HAP-1 (cell line): Measurements from ENCODE around the gene SHISAL1.

ENCODE experiments used
- DNase-seq, 2 experiments: peaks; one replicate each; pipeline ENCODE4 v3.0.0-alpha.2; 2016 to 2020; ENCODE audit warnings: low spot score in 2 of 2
- H3K27me3 ChIP-seq: fragments of 250-450 bp; sonication (Bioruptor Pico); 2 replicates; pipeline ENCODE4 v1.5.1; 2020; ENCODE audit warnings: low read depth, mild to moderate bottlenecking, moderate library complexity
- H3K36me3 ChIP-seq: fragments of 250-450 bp; sonication (Bioruptor Pico); replicated peaks from 2 replicates; pipeline ENCODE4 v1.5.1; 2020; ENCODE audit warnings: mild to moderate bottlenecking
- H3K4me1 ChIP-seq: fragments of 250-450 bp; sonication (Bioruptor Pico); 2 replicates; pipeline ENCODE4 v1.5.1; 2020; ENCODE audit warnings: mild to moderate bottlenecking
- H3K4me3 ChIP-seq: fragments of 250-450 bp; sonication (Bioruptor Pico); 2 replicates; pipeline ENCODE4 v1.5.1; 2020; ENCODE audit warnings: mild to moderate bottlenecking, moderate library complexity
- H3K9me3 ChIP-seq: fragments of 250-450 bp; sonication (Bioruptor Pico); 2 replicates; pipeline ENCODE4 v1.5.1; 2020; ENCODE audit warnings: mild to moderate bottlenecking, moderate library complexity
- in situ Hi-C: fragments of 300-500 bp; cut with MboI; formaldehyde crosslinking; loops from 3 replicates; pipeline ENCODE4 v1.14.3; 2020; ENCODE audit warnings: low sequenced_read_pairs, inconsistent platforms, mixed read lengths

The SHISAL1 gene

GRCh38 chr22:44219101-44219870 is 93.5 kb downstream of the SHISAL1 start:
- no peaks in the 10 kb centered on the region for H3K27me3 ChIP-seq
- no peak overlapping the region for H3K4me3 ChIP-seq
- no peaks in the 10 kb centered on the region for H3K4me1 ChIP-seq
- no peaks in the 10 kb centered on the region for H3K36me3 ChIP-seq
- in situ Hi-C loops: no loop called here
- no peak for DNase-seq
- H3K9me3 ChIP-seq: 0 out of 2 replicates have a peak, but pooled peaks cover 2% of the 10 kb centered on the region

GRCh38 chr22:44218071-44218470 is 94.7 kb downstream of the SHISAL1 start:
- in situ Hi-C loops: no loop called here
- no peak for DNase-seq

GRCh38 chr22:44217346-44217745 is 95.4 kb downstream of the SHISAL1 start:
- Histone ChIP-seq H3K27me3 (no peaks in the 10 kb centered on the region), H3K4me1 (no peaks in the 10 kb centered on the region), H3K36me3 (no peaks in the 10 kb centered on the region), H3K9me3 (0 out of 2 replicates have a peak, but pooled peaks cover 2% of the 10 kb centered on the region), H3K4me3 (no peak overlapping the region)
- no peak for DNase-seq
- in situ Hi-C loops: no loop called here

More at GRCh38 chr22:44218071-44218470, 94.7 kb downstream of the SHISAL1 start:
- Histone ChIP-seq H3K27me3 (no peaks in the 10 kb centered on the region), H3K4me3 (no peak overlapping the region), H3K36me3 (no peaks in the 10 kb centered on the region), H3K9me3 (0 out of 2 replicates have a peak, but pooled peaks cover 2% of the 10 kb centered on the region), H3K4me1 (no peaks in the 10 kb centered on the region)

GRCh38 chr22:44215287-44215686 is 97.5 kb downstream of the SHISAL1 start:
- no peaks in the 10 kb centered on the region for H3K4me1 ChIP-seq
- DNase-seq: no peak
- no peaks in the 10 kb centered on the region for H3K36me3 ChIP-seq
- in situ Hi-C loops: no loop called here
- 0 out of 2 replicates have a peak, but pooled peaks cover 2% of the 10 kb centered on the region for H3K9me3 ChIP-seq
- H3K4me3 ChIP-seq: no peak overlapping the region
- H3K27me3 ChIP-seq: no peaks in the 10 kb centered on the region

- Histone ChIP-seq H3K27me3 (no peaks in the 10 kb centered on the region), H3K4me3 (no peak overlapping the region), H3K4me1 (no peaks in the 10 kb centered on the region), H3K9me3 (0 out of 2 replicates have a peak, but pooled peaks cover 2% of the 10 kb centered on the region), H3K36me3 (no peaks in the 10 kb centered on the region)
- no peak for DNase-seq
- in situ Hi-C loops: no loop called here
Measured at GRCh38 chr22:44214764-44215163, 98.0 kb downstream of the SHISAL1 start.

GRCh38 chr22:44214187-44214586 is 98.6 kb downstream of the SHISAL1 start:
- Histone ChIP-seq H3K4me1 (no peaks in the 10 kb centered on the region), H3K27me3 (no peaks in the 10 kb centered on the region), H3K4me3 (no peak overlapping the region), H3K9me3 (0 out of 2 replicates have a peak, but pooled peaks cover 2% of the 10 kb centered on the region), H3K36me3 (no peaks in the 10 kb centered on the region)
- no peak for DNase-seq
- in situ Hi-C loops: no loop called here

GRCh38 chr22:44213489-44214043 is 99.2 kb downstream of the SHISAL1 start:
- Histone ChIP-seq H3K36me3 (no peaks in the 10 kb centered on the region), H3K27me3 (no peaks in the 10 kb centered on the region), H3K9me3 (0 out of 2 replicates have a peak, but pooled peaks cover 2% of the 10 kb centered on the region), H3K4me1 (no peaks in the 10 kb centered on the region), H3K4me3 (no peak overlapping the region)
- no peak for DNase-seq
- in situ Hi-C loops: no loop called here

- 0 out of 2 replicates have a peak, but pooled peaks cover 2% of the 10 kb centered on the region for H3K9me3 ChIP-seq
- no peaks in the 10 kb centered on the region for H3K27me3 ChIP-seq
- in situ Hi-C loops: no loop called here
- no peak overlapping the region for H3K4me3 ChIP-seq
- H3K4me1 ChIP-seq: no peaks in the 10 kb centered on the region
- no peak for DNase-seq
- H3K36me3 ChIP-seq: no peaks in the 10 kb centered on the region
Measured at GRCh38 chr22:44212936-44213335, 99.8 kb downstream of the SHISAL1 start.

GRCh38 chr22:44211946-44212930 is 100.5 kb downstream of the SHISAL1 start:
- Histone ChIP-seq H3K27me3 (no peaks in the 10 kb centered on the region), H3K4me3 (no peak overlapping the region), H3K36me3 (no peaks in the 10 kb centered on the region), H3K4me1 (no peaks in the 10 kb centered on the region), H3K9me3 (0 out of 2 replicates have a peak, but pooled peaks cover 2% of the 10 kb centered on the region)
- in situ Hi-C loops: no loop called here
- no peak for DNase-seq

GRCh38 chr22:44211256-44211945 is 101.3 kb downstream of the SHISAL1 start:
- Histone ChIP-seq H3K27me3 (no peaks in the 10 kb centered on the region), H3K9me3 (0 out of 2 replicates have a peak, but pooled peaks cover 2% of the 10 kb centered on the region), H3K4me3 (no peak overlapping the region), H3K4me1 (no peaks in the 10 kb centered on the region), H3K36me3 (no peaks in the 10 kb centered on the region)
- no peak for DNase-seq
- in situ Hi-C loops: no loop called here

- DNase-seq: no peak
- no peaks in the 10 kb centered on the region for H3K36me3 ChIP-seq
- H3K27me3 ChIP-seq: no peaks in the 10 kb centered on the region
- in situ Hi-C loops: no loop called here
- no peaks in the 10 kb centered on the region for H3K4me1 ChIP-seq
- H3K9me3 ChIP-seq: 0 out of 2 replicates have a peak, but pooled peaks cover 2% of the 10 kb centered on the region
- no peak overlapping the region for H3K4me3 ChIP-seq
Measured at GRCh38 chr22:44210722-44211121, 102.0 kb downstream of the SHISAL1 start.

- no peak for DNase-seq
- in situ Hi-C loops: no loop called here
- Histone ChIP-seq H3K36me3 (no peaks in the 10 kb centered on the region), H3K4me1 (no peaks in the 10 kb centered on the region), H3K9me3 (no peaks in the 10 kb centered on the region), H3K27me3 (no peaks in the 10 kb centered on the region), H3K4me3 (no peak overlapping the region)
Measured at GRCh38 chr22:44209343-44209742, 103.4 kb downstream of the SHISAL1 start.

GRCh38 chr22:44207981-44208317 is 104.8 kb downstream of the SHISAL1 start:
- no peak for DNase-seq
- Histone ChIP-seq H3K4me3 (no peak overlapping the region), H3K9me3 (no peaks in the 10 kb centered on the region), H3K36me3 (no peaks in the 10 kb centered on the region), H3K4me1 (no peaks in the 10 kb centered on the region), H3K27me3 (no peaks in the 10 kb centered on the region)
- in situ Hi-C loops: no loop called here
